Measurements from ENCODE around the gene KCNK15.
"Not testable (repeated sequence)": the region's sequence is repeated elsewhere in the genome, so short reads cannot be mapped to it uniquely, and the experiment has no call there.

KCNK15 gene

GRCh38 chr20:44745598-44746366 is at the start of gene KCNK15:
TSS of gene KCNK15 (plus strand) at chr20:44745865. CDS start at chr20:44745911, 46 bp downstream.
- DNase-seq (ENCODE audit: low read depth), result no peak

DNA sequence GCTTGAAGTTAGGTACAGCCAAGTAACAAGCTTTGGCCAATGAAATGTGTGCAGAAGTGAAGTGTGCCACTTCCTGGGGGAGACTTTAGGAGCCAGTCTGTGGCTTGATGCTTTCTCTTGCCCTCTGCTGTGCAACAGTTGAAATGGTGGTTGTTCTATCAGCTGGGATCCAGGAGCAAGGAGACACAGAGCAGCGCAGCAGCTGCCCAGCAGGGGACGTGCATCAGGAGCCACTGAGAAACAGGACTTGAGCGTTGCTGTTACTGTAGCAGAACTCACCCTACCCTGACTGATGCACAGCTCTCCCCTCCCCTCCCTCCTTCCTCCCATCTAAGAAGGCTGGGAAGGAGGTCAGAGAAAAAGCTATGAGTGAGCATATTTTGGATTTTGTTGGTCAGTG is 49.4 kb upstream of the KCNK15 start:
- no peak for DNase-seq (ENCODE audit: low read depth)

DNA sequence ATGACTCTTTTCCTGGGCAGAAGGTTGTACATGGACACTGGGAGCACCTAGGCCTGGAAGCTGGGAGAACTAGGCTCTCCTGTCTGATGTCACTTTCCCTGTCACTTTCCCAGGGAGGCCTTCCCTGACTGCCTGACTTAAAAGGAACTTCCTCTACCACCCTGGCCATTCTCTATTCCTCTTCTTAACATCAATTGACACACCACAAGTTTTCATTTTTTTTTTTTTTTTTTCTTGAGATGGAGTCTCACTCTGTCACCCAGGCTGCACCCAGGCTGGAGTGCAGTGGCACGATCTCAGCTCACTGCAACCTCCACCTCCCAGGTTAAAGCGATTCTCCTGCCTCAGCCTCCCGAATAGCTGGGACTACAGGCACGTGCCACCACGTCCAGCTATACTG is 48.6 kb upstream of the KCNK15 start:
- DNase-seq (ENCODE audit: low read depth), result not testable (repeated sequence)

DNA sequence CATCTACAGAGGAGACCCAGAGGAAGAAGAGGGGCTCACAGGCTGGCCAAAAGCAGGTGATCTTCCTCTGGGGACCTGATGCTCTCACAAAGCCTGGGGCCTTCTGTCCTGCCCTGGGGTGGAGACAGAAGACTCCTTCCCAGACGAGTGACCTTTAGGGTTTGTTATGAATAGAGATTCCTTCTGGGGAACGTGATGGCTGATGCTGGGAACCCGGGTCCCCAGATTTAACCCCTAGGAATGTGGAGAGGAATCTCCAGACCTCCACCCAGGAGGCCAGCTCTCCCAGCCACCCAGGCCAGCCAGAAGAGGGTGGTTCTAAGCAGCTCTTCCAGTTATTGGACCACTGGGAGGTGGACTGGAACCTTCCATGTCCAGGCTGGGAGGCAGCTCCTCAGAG is 47.3 kb upstream of the KCNK15 start:
- no peak for DNase-seq (ENCODE audit: low read depth)

DNA sequence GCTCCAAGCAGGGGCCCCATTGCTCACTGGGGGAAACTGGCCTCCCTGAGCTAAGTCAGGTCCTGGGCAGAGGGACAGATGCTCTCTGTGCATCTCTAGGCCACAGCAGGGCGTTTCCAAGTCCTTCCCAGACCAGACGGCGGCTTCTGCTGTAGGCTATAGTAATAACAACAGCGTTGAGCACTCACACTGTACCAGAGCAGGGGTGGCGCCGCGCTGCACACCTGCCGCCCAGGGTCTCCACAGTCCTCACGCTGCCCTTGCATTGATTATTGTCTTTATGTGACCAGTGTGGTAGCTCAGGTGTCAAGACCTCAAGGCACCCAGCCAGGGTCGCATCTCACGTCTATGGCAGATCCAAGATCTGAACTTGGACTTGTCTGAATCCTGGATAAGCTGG is 45.4 kb upstream of the KCNK15 start:
- no peak for DNase-seq (ENCODE audit: low read depth)

GRCh38 chr20:44701118-44701857 is 44.4 kb upstream of the KCNK15 start:
- no peak for DNase-seq (ENCODE audit: low read depth)

- DNase-seq (ENCODE audit: low read depth), result no peak
Observed at GRCh38 chr20:44701858-44702256, 43.8 kb upstream of the KCNK15 start.

- DNase-seq (ENCODE audit: low read depth), result peak; percentile 78
Observed at GRCh38 chr20:44702776-44703175, 42.9 kb upstream of the KCNK15 start.

DNA sequence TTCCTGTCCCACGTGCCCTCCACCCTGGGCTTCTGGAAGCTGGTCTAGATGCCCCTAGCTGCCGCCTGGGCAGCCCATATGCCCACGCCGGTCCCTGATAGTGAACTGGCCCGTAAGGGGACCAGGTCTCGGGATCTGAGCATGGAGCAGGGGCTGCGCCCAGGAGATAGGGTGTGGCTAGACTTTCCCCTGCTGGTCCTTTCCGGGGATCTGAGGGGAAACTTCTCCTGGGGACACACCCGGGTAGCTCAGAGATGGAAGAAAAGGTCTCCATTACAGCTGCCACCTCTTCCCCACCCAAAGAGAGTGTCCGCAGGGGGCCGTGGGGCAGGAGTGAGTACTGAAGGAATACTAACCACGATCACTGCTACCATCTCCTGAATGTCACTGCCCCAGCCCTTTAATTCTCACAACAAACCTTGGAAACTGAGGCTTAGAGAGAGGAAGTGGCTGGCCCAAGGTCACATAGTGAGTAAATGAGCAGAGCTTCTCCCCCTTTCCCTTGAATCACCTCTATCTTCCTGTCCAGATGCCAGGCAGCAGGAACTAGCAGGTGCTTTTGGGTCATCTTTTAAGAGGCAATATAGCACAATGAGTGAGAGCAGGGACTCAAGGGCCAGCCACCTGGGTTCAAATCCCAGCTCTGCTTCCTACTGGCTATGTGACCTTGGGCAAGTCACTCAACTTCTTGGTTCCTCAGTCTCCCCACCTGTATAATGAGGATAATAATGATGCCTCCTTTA is 42.3 kb upstream of the KCNK15 start:
- DNase-seq (ENCODE audit: low read depth), result no peak

- DNase-seq (ENCODE audit: low read depth), result no peak
Observed at GRCh38 chr20:44703956-44704488, 41.6 kb upstream of the KCNK15 start.

GRCh38 chr20:44704551-44704971 is 41.1 kb upstream of the KCNK15 start:
- DNase-seq (ENCODE audit: low read depth), result peak; percentile 37

DNA sequence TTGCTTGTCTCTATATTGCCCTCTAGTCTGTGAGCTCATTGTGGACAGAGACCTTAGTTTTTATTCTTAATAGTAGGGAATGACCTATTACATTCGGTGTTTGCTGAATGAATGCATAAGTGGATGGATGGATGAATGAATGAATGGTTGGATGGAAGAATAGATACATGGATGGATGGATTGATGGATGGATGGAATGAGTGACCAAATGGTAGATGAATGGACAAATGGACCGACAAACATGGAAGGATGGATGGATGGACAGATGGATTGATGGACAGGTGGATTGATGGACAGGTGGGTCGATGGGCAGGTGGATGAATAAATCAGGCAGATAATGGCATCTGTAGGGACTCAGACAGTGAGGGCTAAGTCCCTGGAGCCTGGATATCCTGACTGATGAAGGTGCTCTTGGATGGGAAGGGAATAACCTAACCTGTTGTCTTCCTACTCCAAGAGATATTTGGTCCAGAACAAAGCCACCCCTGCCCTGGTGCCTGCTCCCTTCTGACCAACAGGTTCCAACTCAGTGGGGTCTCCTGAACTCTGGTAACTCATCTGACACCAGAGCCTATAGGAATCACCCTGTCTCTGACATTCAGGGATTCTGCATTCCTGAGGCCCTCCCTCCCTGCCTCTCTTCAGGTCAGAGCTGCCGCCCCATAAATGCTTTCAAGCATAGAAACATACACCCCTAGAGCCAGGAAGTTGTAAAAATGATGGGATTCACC is 40.1 kb upstream of the KCNK15 start:
- DNase-seq (ENCODE audit: low read depth), result no peak

DNA sequence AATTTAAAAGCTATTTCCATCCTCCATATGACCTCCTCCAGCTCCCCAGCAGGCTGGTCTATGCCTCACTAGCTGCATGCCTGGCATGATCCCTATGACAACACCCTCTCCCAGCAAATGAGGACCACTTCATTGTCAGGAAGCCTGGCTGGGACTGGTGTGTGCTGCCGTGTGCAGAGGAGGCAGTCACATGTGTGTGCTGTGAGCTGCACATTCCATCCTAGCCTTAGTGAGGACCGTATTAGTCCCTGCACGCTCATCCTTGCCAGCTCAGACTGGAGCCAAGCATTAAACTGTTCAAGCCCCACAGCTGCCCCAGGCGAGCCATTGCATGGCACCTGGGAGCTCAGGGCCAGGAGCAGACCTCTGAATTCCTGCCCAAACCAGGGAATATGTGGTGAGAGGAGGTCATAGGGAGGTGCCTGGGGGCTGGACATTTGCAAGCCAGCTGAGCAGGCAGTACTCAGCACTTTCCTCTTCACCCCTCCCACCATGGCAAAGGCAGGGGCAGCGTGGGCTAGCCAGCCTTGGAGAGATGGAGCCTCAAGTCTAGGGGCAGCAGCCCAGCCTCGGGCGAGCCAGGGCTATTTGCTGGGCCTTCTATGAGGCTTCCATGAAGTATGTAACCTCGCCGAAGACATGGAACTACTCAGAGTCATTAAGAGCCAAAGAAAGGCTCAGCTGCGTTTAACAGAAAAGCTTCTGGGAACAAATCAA is 39.2 kb upstream of the KCNK15 start:
- DNase-seq (ENCODE audit: low read depth), result peak; percentile 49

GRCh38 chr20:44707018-44707579 is 38.6 kb upstream of the KCNK15 start:
- DNase-seq (ENCODE audit: low read depth), result no peak

DNA sequence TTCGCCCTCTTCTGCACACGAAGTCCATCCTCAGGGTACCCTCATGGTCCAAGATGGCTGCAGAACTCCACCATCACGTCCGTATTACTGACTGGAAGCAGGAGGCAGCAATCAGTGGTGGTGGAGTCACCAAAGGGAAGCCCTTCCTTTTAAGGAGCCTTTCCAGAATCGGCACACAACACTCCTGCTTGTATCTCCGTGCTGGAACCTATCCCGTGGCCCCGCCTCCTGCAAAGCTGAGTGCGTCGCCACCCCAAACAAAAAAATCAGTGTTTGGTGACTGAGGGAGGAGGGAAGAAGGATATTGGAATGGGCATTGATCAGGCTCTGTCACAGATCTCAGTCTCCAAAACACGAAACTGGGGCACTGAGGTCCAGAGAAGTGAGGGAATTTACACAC is 36.3 kb upstream of the KCNK15 start:
- DNase-seq (ENCODE audit: low read depth), result no peak

DNA sequence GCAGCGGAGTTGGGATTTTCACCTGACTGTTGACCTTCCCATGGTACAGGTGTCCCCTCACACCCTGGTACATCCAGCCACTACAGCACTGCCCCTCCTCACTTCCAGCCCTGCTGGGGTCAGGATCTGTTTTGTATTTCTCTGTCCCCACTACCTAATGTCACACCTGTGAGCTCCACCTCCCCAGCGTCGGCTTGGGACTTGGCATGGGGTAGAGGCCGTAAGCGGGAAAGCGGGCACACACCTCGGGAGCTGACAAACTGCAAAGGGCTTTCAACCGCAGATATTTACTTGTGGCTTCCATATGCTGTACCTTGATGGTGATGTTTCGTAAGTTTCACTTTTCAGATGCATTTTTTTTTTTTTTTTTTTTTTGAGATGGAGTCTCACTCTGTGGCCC is 35.9 kb upstream of the KCNK15 start:
- no peak for DNase-seq (ENCODE audit: low read depth)

- DNase-seq (ENCODE audit: low read depth), result no peak
Observed at GRCh38 chr20:44711237-44711636, 34.4 kb upstream of the KCNK15 start.

DNA sequence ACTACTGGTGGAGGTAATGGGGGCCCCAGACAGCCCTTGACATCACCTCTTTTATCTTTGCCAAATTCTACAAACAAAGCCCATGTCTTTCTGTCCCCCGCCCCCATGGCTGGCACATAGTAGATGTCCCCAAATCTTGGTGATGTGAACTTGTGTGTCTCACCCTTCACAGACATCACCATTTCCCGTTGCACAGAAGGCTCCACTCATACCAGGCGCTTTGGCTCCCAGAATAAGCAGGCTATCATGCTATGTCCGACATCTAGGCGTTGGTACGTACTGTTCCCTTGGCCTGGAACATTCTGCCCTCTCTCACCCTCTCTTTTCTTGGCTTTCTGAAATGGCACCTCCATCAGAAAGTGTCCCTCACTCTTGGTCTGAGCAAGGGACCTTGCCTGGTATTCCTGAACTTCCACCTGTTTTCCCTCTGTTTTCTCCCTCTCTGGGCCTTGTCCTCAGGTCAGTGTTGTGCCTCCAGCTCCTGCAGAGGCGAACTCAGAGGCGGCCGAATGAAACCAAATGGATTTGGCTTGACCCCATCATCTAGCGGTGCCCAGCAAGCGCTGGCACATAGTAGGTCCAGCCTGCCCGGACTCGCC is 31.5 kb upstream of the KCNK15 start:
- no peak for DNase-seq (ENCODE audit: low read depth)

- DNase-seq (ENCODE audit: low read depth), result no peak
Observed at GRCh38 chr20:44714701-44715498, 30.8 kb upstream of the KCNK15 start, which contains the start of gene CCN5. TSS of gene CCN5 (plus strand) at chr20:44715369. CDS start at chr20:44715391, 22 bp downstream.
